ENCODE data around the gene CFAP97D2. TPM values are rescaled to one million over a fixed set of nuclear protein-coding genes. Genes with fewer than 3 reads are reported as not detected.
A peak's percentile ranks its signal among the peaks of the same experiment; 100 is the strongest.
"Not testable (repeated sequence)": the region's sequence is repeated elsewhere in the genome, so short reads cannot be mapped to it uniquely, and the experiment has no call there.

CFAP97D2 gene
- not detected for polyA plus RNA-seq (ENCODE audit: low read depth in 6 of 6)

DNA sequence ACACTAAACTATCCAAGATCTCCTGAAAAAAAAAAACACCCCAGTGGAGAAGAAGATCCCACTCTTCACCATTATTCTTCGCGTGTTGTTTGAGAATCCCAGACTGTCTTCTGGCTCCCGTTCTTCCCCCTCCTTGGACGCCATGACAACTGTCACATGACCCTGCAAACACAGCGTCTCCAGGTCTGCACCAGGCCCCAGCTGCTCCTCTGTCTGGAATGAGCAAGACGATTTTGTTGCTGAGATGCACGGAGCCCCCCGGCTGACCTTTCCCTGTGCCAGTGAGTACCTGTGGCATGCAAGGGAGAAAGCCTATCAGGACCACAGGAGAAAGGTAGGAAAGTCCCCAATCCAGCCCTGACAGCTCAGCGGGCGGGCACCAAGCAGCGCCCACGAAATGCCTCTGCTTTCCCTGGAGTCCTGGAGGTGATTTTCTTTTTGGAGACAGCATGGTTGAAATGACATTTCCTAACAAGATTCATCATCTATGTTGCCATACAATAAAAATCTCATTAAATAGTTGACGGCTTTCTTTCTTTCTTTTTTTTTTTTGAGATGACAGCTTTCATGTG is at the start of gene CFAP97D2:
Gene CFAP97D2, plus strand, starts transcription at position 171 of the 572 bp plus-strand sequence. Its CDS starts 74 bp downstream, at position 245.
- peaks cover 0 to 5% (median 0%) of the 10 kb centered on the region in 3 donors for H3K4me1 Mint-ChIP-seq
- DNase-seq (no peak), ATAC-seq (ENCODE audit: low read depth in 2 of 2) (no peak)
- peaks cover 0 to 12% (median 2%) of the 10 kb centered on the region in 7 donors for H3K9me3 Mint-ChIP-seq
- H3K27me3 Mint-ChIP-seq = peaks cover 15 to 38% (median 38%) of the 10 kb centered on the region in 3 donors
- peak within 1 kb of the TSS in 2 of 6 donors; percentile 37 to 56 for H3K27ac Mint-ChIP-seq
- no peak within 1 kb of the TSS for H3K4me3 Mint-ChIP-seq
- peaks cover 4 to 9% of the 10 kb centered on the region in 2 donors for H3K36me3 Mint-ChIP-seq

DNA sequence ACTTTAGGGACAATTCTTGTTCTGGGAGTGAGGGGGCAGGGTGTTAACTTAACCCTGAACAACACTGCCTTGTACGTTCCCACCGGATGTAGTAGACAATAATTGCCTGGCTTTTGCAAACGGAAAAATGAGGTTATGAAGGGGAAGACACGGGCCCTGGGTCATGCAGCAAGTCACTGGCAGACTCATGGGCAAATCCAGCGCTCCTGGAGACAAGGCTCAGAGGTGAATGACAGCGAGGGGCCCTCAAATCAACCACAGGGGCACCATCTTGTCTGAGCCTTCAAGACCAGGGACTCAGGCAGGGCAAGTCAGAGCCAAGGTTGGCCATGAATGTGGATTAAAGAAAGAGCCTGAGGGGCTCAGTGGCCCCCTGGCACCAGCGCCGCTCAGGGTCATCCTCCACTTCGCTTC is 49.4 kb upstream of the CFAP97D2 start:
- ATAC-seq (ENCODE audit: low read depth in 2 of 2) (no peak), DNase-seq (no peak)
- Mint-ChIP-seq H3K9me3 (no peaks in the 10 kb centered on the region), H3K36me3 (peaks cover 5 to 8% of the 10 kb centered on the region in 2 donors), H3K27ac (peak overlapping the region; percentile 44 to 98 (median 94)), H3K4me1 (peaks cover 72 to 79% (median 79%) of the 10 kb centered on the region in 3 donors), H3K27me3 (no peaks in the 10 kb centered on the region), H3K4me3 (peak overlapping the region; percentile 96 to 100 (median 98))

DNA sequence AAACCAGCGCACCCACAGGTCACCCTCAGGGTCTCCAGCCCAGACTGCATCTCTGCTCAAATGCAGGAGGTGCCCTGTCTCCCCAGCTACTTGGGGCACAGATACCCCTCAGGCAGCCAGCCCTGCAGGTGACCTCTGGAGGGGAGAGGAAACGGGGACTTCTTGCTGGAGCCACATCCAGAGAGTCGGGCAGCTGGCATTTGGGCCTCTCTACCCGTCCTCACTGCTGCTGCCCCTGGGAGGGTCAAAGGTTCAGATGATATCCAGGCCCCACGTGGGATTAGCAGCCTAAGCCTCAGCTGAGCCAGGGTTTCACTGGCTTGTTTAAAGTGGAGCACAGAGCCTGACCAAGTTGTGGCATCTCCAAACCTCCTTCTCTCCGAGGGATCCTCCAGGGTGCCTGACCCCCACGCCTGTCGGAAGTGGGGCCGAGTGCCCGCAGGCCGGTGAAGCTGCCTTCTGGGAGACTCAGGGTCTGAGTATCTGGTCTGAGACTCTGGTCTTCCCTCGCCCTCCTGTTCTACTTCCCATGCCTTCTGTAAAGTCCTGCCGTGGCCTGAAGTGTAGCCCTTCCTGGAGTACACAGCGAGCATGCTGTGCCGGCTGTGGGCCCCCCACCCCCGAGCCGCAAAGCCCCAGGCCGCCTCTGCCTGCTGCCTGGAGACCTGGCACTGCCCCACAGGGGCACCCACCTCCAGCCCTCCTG is 48.8 kb upstream of the CFAP97D2 start:
- Mint-ChIP-seq H3K9me3 (no peaks in the 10 kb centered on the region), H3K4me1 (peaks cover 72 to 79% (median 79%) of the 10 kb centered on the region in 3 donors), H3K4me3 (peak overlapping the region; percentile 96 to 100 (median 98)), H3K27ac (peak overlapping the region; percentile 90 to 98 (median 94)), H3K36me3 (peaks cover 0 to 2% of the 10 kb centered on the region in 2 donors), H3K27me3 (no peaks in the 10 kb centered on the region)
- DNase-seq = no peak
- ATAC-seq (ENCODE audit: low read depth in 2 of 2) = no peak

DNA sequence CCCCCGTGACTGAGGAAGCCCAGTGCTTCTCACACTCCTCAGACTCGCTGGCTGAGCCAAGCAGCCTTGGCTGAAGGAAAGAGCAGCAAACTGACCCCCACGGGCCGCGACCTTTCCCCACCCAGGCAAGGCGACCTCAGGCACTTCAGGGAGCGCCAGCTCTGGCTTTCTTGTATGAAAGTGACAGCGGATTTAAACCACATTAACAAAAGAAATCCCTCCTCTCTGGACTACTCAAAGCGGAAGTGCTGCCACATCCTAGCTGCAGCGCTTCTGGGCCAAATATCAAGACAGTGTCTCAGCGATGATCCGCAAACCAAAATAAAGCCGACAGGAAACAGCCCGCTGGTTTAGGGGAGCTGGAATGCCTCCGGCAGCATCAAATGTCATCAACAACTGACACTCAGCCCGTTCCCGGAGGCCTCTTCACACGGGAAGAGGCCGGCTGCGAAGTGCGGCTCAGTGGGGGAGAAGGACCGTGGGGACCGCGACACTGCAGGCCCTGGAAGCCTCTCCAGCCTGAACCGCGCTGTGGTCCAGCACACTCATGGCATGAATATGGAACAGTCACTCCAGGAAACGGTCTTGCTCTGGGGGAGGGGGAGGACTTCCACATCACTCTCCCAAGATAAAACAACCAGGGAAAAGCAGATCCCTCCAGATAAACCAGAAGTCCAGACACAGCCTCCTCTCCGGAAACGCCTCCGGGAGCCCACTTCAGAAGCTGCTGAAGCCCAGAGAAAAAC is 48.0 kb upstream of the CFAP97D2 start:
- H3K4me3 Mint-ChIP-seq = peak overlapping the region; percentile 96 to 100 (median 98)

DNA sequence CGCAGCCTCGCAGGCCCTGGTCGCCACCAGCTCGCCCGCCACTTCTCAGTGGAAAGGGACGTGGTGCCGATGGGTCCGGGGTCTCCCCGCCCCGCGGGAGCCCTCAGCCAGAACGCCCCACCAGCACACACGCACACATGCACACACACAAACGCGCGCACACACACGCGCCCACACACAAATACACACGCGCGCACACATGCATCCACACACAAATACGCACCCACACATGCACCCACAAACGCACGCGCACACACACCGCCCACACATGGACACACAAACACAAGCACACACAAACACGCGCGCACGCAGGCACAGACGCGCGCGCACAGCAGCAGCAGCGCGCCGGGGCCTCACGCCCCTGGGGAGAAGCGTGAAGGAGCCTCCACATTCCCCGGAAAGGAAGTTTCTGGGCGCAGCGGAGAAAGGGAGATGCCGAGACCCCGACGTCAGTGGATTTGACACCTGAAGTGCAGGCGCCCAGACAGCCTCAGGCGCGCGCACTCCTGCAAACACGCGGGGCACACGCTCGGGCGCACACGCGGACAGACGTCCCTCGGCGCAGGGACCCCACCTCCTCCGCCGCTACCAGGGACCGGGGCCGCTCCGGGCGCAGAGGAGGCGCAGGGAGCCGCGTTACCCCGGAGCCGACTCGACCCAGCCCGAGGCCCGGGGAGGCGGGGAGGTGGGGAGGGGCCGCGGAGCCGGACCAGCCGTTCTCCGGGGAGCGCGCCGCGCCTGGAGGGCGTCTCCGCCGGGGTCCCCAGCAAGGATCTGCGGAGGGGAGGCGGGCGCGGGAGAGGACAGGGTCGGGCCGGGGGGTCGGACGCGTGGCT is 47.3 kb upstream of the CFAP97D2 start:
- H3K27ac Mint-ChIP-seq = peak overlapping the region; percentile 76 to 98 (median 95)
- H3K27me3 Mint-ChIP-seq = no peaks in the 10 kb centered on the region
- no peaks in the 10 kb centered on the region for H3K9me3 Mint-ChIP-seq
- peaks cover 62 to 80% (median 75%) of the 10 kb centered on the region in 3 donors for H3K4me1 Mint-ChIP-seq
- ATAC-seq (ENCODE audit: low read depth in 2 of 2) (peak; percentile 2 to 3), DNase-seq (peak; percentile 36)
- no peaks in the 10 kb centered on the region for H3K36me3 Mint-ChIP-seq
- H3K4me3 Mint-ChIP-seq = peak overlapping the region; percentile 96 to 100 (median 98)

More for the DNA sequence above, 48.0 kb upstream of the CFAP97D2 start:
- Mint-ChIP-seq H3K36me3 (no peaks in the 10 kb centered on the region), H3K4me1 (peaks cover 70 to 84% (median 83%) of the 10 kb centered on the region in 3 donors), H3K27me3 (no peaks in the 10 kb centered on the region), H3K27ac (peak overlapping the region; percentile 91 to 98 (median 95)), H3K9me3 (no peaks in the 10 kb centered on the region)
- ATAC-seq (ENCODE audit: low read depth in 2 of 2) (peak; percentile 11 to 21), DNase-seq (peak; percentile 59)

DNA sequence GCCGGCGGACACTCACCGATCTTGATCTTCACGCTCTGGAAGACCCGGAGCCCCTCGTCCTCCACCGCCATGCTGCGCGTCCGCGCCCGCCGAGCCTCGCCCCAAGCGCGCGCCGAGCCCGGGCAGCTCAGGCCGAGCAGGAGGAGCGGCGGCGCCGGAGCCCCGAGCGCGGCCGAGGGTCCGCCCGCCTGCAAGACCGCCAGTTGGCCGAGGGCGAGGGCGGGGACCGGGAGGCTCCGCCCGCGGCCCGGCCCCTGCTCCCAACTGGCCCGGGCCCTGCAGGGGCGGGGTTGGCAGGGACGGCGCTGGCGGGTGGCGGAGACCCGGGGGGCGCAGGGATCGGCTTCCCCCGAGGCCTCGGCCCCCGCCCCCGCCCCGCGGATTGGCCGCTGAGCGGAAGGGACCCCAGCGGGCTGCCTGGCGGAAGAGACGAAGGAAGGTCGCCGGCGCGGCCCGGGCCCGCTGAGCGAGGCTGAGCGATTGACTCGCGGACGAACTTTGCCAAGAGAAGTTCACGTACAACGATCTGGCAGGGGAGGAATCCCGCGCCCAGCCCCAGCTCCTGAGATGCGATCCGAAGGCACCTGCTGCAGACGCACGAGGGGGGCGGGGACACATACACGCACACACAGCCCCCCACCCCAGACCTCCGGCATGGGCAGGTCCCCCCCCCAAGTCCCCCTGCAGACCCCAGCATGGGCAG is 46.5 kb upstream of the CFAP97D2 start, which contains the start of gene RASA3:
Gene RASA3, minus strand, starts transcription at position 205 of the 703 bp plus-strand sequence. Its CDS starts 134 bp downstream, at position 71.
- H3K27me3 Mint-ChIP-seq = no peaks in the 10 kb centered on the region
- peak; percentile 72 for DNase-seq
- H3K4me1 Mint-ChIP-seq = peaks cover 54 to 73% (median 67%) of the 10 kb centered on the region in 3 donors
- peak within 1 kb of the TSS; percentile 96 to 100 (median 98) for H3K4me3 Mint-ChIP-seq
- no peaks in the 10 kb centered on the region for H3K9me3 Mint-ChIP-seq
- H3K36me3 Mint-ChIP-seq = no peaks in the 10 kb centered on the region
- peak; percentile 39 to 41 for ATAC-seq (ENCODE audit: low read depth in 2 of 2)
- H3K27ac Mint-ChIP-seq = peak within 1 kb of the TSS; percentile 76 to 98 (median 95)

DNA sequence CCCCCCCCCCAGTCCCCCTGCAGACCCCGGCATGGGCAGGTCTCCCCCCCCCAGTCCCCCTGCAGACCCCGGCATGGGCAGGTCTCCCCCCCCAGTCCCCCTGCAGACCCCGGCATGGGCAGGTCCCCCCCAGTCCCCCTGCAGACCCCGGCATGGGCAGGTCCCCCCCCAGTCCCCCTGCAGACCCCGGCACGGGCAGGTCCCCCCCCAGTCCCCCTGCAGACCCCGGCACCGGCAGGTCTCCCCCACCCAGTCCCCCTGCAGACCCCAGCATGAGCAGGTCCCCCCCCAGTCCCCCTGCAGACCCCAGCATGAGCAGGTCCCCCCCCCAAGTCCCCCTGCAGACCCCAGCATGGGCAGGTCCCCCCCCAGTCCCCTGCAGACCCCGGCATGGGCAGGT is 45.9 kb upstream of the CFAP97D2 start:
- H3K9me3 Mint-ChIP-seq; H3K27ac Mint-ChIP-seq; H3K36me3 Mint-ChIP-seq; DNase-seq; ATAC-seq (ENCODE audit: low read depth in 2 of 2); H3K27me3 Mint-ChIP-seq: not testable (repeated sequence)
- Mint-ChIP-seq H3K4me3 (peak overlapping the region in 1 of 8 donors; percentile 98), H3K4me1 (peaks cover 52 to 67% (median 67%) of the 10 kb centered on the region in 3 donors)

DNA sequence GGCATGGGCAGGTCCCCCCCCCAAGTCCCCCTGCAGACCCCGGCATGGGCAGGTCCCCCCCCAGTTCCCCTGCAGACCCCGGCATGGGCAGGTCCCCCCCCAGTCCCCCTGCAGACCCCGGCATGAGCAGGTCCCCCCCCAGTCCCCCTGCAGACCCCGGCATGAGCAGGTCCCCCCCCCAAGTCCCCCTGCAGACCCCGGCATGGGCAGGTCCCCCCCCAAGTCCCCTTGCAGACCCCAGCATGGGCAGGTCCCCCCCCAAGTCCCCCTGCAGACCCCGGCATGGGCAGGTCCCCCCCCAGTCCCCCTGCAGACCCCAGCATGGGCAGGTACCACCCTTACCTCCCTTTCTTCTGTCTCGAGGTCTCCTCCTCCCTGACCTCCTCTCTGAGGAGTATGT is 45.5 kb upstream of the CFAP97D2 start:
- H3K36me3 Mint-ChIP-seq; ATAC-seq (ENCODE audit: low read depth in 2 of 2); DNase-seq; H3K27me3 Mint-ChIP-seq; H3K9me3 Mint-ChIP-seq: not testable (repeated sequence)
- Mint-ChIP-seq H3K4me3 (peak overlapping the region; percentile 63 to 87 (median 70)), H3K4me1 (peaks cover 48 to 63% (median 62%) of the 10 kb centered on the region in 3 donors), H3K27ac (peak overlapping the region in 3 of 6 donors; percentile 34 to 50 (median 43))

DNA sequence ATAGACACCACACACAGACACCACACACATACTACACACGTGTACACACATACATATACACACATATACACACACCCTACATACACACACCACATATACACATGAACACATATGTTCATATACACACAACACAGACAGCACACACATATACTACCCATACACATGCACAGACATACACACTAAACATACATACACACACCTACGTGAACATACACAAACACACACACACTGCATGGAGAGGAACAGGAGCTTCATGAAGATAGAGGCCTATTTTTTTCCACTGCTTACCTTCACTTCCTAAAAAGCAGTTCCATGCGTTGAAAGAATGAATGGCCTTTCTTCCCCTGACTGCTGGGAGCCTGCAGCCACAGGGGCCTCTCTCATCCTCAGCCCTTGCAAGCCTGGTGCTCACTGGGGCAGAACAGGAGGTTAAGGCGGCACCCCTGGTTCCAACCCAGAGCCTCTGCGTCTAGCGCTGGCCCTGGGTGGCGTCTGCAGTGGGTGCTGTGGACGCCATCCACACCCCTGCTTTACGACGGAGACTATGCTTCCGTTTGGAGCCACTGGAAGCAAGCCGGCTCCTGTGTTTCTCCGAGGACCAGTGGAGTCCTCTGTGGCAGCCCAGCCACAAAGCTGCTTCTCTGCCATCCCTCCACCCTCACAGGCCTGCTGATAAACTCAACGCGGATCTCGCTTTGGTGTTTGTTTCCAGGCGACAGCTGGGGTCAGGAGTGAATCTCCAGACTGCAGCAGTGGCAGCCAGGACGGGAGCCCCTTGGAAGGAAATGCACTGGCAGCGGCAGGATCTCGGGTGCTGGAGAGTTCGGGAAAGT is 44.7 kb upstream of the CFAP97D2 start:
- Mint-ChIP-seq H3K27me3 (no peaks in the 10 kb centered on the region), H3K36me3 (no peaks in the 10 kb centered on the region), H3K4me1 (peaks cover 40 to 55% (median 55%) of the 10 kb centered on the region in 3 donors), H3K27ac (peak overlapping the region in 5 of 6 donors; percentile 29 to 96 (median 69)), H3K9me3 (no peaks in the 10 kb centered on the region), H3K4me3 (peak overlapping the region; percentile 63 to 87 (median 70))
- peak; percentile 68 to 76 for ATAC-seq (ENCODE audit: low read depth in 2 of 2)
- peak; percentile 65 for DNase-seq

DNA sequence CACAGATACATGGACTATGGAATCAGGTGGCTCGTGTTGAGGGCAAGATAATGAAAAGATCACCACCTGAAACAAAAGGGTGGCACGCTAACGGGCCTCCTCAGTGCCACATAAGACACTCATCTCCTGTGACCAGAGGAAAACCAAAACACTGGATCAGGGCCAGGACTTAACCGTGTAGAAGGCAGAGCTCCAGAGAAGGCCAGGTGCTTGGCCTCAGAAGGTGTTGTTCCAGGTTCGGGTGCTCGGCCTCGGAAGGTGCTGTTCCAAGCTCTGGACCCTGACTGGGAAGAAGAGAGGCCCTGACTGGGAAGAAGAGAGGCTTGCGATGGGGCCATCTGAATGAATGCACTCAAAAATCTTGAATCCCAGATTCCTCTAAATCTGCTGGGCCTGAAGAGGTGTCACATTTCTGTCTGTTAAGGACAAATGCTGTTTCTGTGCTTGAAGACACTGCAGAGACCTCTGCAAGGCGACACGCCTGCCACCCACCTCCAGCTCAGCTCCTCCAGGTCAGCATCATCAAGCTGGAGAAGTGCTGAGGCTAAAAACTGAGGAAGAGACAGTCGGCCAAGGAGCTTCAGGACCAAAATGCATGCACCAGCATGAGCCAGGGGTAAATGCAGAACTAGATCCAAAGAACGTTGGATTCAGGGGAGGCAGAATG is 44.0 kb upstream of the CFAP97D2 start:
- no peaks in the 10 kb centered on the region for H3K36me3 Mint-ChIP-seq
- peak overlapping the region in 4 of 6 donors; percentile 34 to 96 (median 73) for H3K27ac Mint-ChIP-seq
- ATAC-seq (ENCODE audit: low read depth in 2 of 2) (no peak), DNase-seq (no peak)
- H3K4me3 Mint-ChIP-seq = peak overlapping the region in 5 of 8 donors; percentile 64 to 87 (median 73)
- H3K9me3 Mint-ChIP-seq = no peaks in the 10 kb centered on the region
- H3K4me1 Mint-ChIP-seq = peaks cover 32 to 48% (median 48%) of the 10 kb centered on the region in 3 donors
- H3K27me3 Mint-ChIP-seq = no peaks in the 10 kb centered on the region

DNA sequence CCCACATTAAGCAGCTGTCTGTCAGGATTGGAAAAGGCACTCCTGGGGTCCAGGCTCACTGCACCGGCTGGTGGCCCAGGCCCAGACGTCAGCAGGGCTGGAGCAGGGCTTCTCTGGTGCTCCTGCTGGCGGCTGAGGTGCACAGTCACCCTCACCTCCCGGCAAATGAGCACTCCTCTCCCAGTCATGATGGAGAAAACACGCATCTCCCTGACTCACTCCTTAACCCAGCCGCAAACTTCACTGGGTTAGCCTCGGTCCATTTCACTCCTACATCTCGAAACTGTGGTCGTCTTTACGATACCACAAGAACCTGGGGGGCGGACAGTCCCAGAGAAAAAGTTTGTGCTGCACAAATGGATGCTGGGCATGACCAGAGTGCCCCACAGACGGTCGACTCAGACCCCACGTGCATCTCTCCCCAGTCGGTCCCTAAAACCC is 43.3 kb upstream of the CFAP97D2 start:
- no peak for DNase-seq
- ATAC-seq (ENCODE audit: low read depth in 2 of 2) = no peak
- peaks cover 27 to 41% (median 41%) of the 10 kb centered on the region in 3 donors for H3K4me1 Mint-ChIP-seq
- H3K36me3 Mint-ChIP-seq = no peaks in the 10 kb centered on the region
- H3K27ac Mint-ChIP-seq = peak overlapping the region in 3 of 6 donors; percentile 34 to 52 (median 43)
- H3K9me3 Mint-ChIP-seq = no peaks in the 10 kb centered on the region
- H3K27me3 Mint-ChIP-seq = no peaks in the 10 kb centered on the region
- peak overlapping the region in 2 of 8 donors; percentile 25 to 57 for H3K4me3 Mint-ChIP-seq

All from naive B cell (primary cell).